Measurements from ENCODE around the gene HSF2BP.

Gene HSF2BP
- long read RNA-seq, transcript HSF2BP-201 (9 exons, 1,899 nt) = major isoform, 12 of 35 reads
- long read RNA-seq, partial matches to known transcripts = 5 of 35 reads
- long read RNA-seq, other reads (novel, unspliced or antisense) = 18 of 35 reads

- no peaks in the 10 kb centered on the region for H3K27me3 ChIP-seq (ENCODE audit: insufficient read depth, poor library complexity, severe bottlenecking)
- peak; percentile 95 for TF ChIP-seq POLR2AphosphoS5 (IDR thresholded peaks at IDR 0.05; ENCODE audit: low read depth)
- TF ChIP-seq CTCF (IDR thresholded peaks at IDR 0.05; ENCODE audit: insufficient read depth, low read length) = no peak
- TF ChIP-seq REST (IDR thresholded peaks at IDR 0.05; ENCODE audit: insufficient replicate concordance, low read depth) = peak; percentile 40
- no peak for TF ChIP-seq SPI1 (IDR thresholded peaks at IDR 0.05; ENCODE audit: borderline replicate concordance, low read depth)
- TF ChIP-seq GABPA (IDR thresholded peaks at IDR 0.05; ENCODE audit: low read depth) = no peak
- H3K4me3 ChIP-seq (replicated peaks; ENCODE audit: insufficient read depth, low read length) = peak within 1 kb of the TSS; percentile 81
- peak; percentile 71 to 80 for DNase-seq (ENCODE audit: low read depth in 1 of 2, low spot score in 1 of 2)
- peak within 1 kb of the TSS; percentile 65 for H3K27ac ChIP-seq (replicated peaks)
Observed at GRCh38 chr21:43659136-43660000, at the start of gene HSF2BP, which contains the start of gene RRP1B. Gene HSF2BP, minus strand, starts transcription at chr21:43659488. Its CDS starts 1,392 bp downstream, at chr21:43658096. Gene RRP1B, plus strand, starts transcription at chr21:43659560. Its CDS starts 105 bp downstream, at chr21:43659665.

GRCh38 chr21:43708745-43709381 lies 49.6 kb upstream of the HSF2BP start:
- DNase-seq (ENCODE audit: low read depth in 1 of 2, low spot score in 1 of 2) = no peak
- no peak overlapping the region for H3K27ac ChIP-seq (replicated peaks)
- no peaks in the 10 kb centered on the region for H3K27me3 ChIP-seq (ENCODE audit: insufficient read depth, poor library complexity, severe bottlenecking)
- TF ChIP-seq GABPA (IDR thresholded peaks at IDR 0.05; ENCODE audit: low read depth) (no peak), SPI1 (IDR thresholded peaks at IDR 0.05; ENCODE audit: borderline replicate concordance, low read depth) (no peak), CTCF (IDR thresholded peaks at IDR 0.05; ENCODE audit: insufficient read depth, low read length) (no peak), POLR2AphosphoS5 (IDR thresholded peaks at IDR 0.05; ENCODE audit: low read depth) (no peak), REST (IDR thresholded peaks at IDR 0.05; ENCODE audit: insufficient replicate concordance, low read depth) (no peak)
- no peak overlapping the region for H3K4me3 ChIP-seq (replicated peaks; ENCODE audit: insufficient read depth, low read length)

- TF ChIP-seq GABPA (IDR thresholded peaks at IDR 0.05; ENCODE audit: low read depth) (no peak), REST (IDR thresholded peaks at IDR 0.05; ENCODE audit: insufficient replicate concordance, low read depth) (no peak), POLR2AphosphoS5 (IDR thresholded peaks at IDR 0.05; ENCODE audit: low read depth) (no peak), CTCF (IDR thresholded peaks at IDR 0.05; ENCODE audit: insufficient read depth, low read length) (no peak), SPI1 (IDR thresholded peaks at IDR 0.05; ENCODE audit: borderline replicate concordance, low read depth) (no peak)
- no peak overlapping the region for H3K27ac ChIP-seq (replicated peaks)
- no peak for DNase-seq (ENCODE audit: low read depth in 1 of 2, low spot score in 1 of 2)
- H3K4me3 ChIP-seq (replicated peaks; ENCODE audit: insufficient read depth, low read length) = no peak overlapping the region
- H3K27me3 ChIP-seq (ENCODE audit: insufficient read depth, poor library complexity, severe bottlenecking) = no peaks in the 10 kb centered on the region
Observed at GRCh38 chr21:43707462-43707861, 48.2 kb upstream of the HSF2BP start.

Measured in HL-60 (cell line).